Keratinocyte (primary cell): ENCODE results near the gene MLN. TPM values are rescaled to one million over a fixed set of nuclear protein-coding genes. Genes with fewer than 3 reads are reported as not detected.

Source experiments
- DNase-seq: peaks from one replicate; pipeline ENCODE4 v3.0.0-alpha.2; 2011; ENCODE audit warnings: low read depth, missing footprints, low spot score
- FAIRE-seq: peaks from 2 replicates; lab custom pipeline; 2011; peaks lifted over from hg19 to GRCh38; lab: Jason Lieb, UNC
- H2AFZ ChIP-seq: 2 replicates; pipeline ENCODE4 v1.6.0; 2012; ENCODE audit warnings: low read length, control low read depth, inconsistent platforms; ENCODE audit not compliant: control insufficient read depth
- H3K27ac ChIP-seq: 2 replicates; pipeline ENCODE4 v1.5.1; 2011; ENCODE audit warnings: low read length; ENCODE audit not compliant: control insufficient read depth, insufficient read depth
- H3K27me3 ChIP-seq: 3 replicates; pipeline ENCODE4 v1.6.0; 2011; ENCODE audit warnings: low read length; ENCODE audit not compliant: control insufficient read depth, insufficient read depth; ENCODE audit errors: extremely low read depth
- H3K36me3 ChIP-seq, 2 experiments: 2 replicates in 1 of 2; 3 replicates in 1 of 2; pipeline ENCODE4 v1.5.1; 2011; ENCODE audit warnings: low read length in 2 of 2, mild to moderate bottlenecking in 1 of 2; ENCODE audit not compliant: control insufficient read depth in 2 of 2, insufficient read depth in 2 of 2; ENCODE audit errors: extremely low read depth in 1 of 2
- H3K4me1 ChIP-seq: 3 replicates; pipeline ENCODE4 v1.5.1; 2011; ENCODE audit warnings: low read length; ENCODE audit not compliant: control insufficient read depth, insufficient read depth; ENCODE audit errors: extremely low read depth
- H3K4me2 ChIP-seq: 3 replicates; pipeline ENCODE4 v1.6.0; 2011; ENCODE audit warnings: low read depth, low read length; ENCODE audit not compliant: control insufficient read depth, insufficient read depth; ENCODE audit errors: extremely low read depth
- H3K4me3 ChIP-seq, 3 experiments: fragments of 200-600 bp in 1 of 3; sonication (generic) in 1 of 3; 2 replicates in 2 of 3; 3 replicates in 1 of 3; pipeline ENCODE4 v1.5.1; 2011 to 2016; ENCODE audit warnings: low read length in 3 of 3, mild to moderate bottlenecking in 3 of 3, control low read depth in 2 of 3, inconsistent platforms in 1 of 3, low read depth in 1 of 3, mixed read lengths in 1 of 3, mixed run types in 1 of 3, moderate library complexity in 1 of 3; ENCODE audit not compliant: control insufficient read depth in 2 of 3, insufficient read depth in 2 of 3; ENCODE audit errors: extremely low read depth in 1 of 3
- H3K79me2 ChIP-seq: 2 replicates; pipeline ENCODE4 v1.6.0; 2012; ENCODE audit warnings: low read length; ENCODE audit not compliant: control insufficient read depth, insufficient read depth
- H3K9ac ChIP-seq: 3 replicates; pipeline ENCODE4 v1.6.0; 2011; ENCODE audit warnings: low read length; ENCODE audit not compliant: control insufficient read depth, insufficient read depth; ENCODE audit errors: extremely low read depth
- H3K9me1 ChIP-seq: 3 replicates; pipeline ENCODE4 v1.6.0; 2011; ENCODE audit warnings: low read length; ENCODE audit not compliant: control insufficient read depth, insufficient read depth; ENCODE audit errors: extremely low read depth
- H3K9me3 ChIP-seq: 2 replicates; pipeline ENCODE4 v1.5.1; 2012; ENCODE audit warnings: low read depth, low read length; ENCODE audit not compliant: control insufficient read depth
- H4K20me1 ChIP-seq: 3 replicates; pipeline ENCODE4 v1.6.0; 2011; ENCODE audit warnings: low read length; ENCODE audit not compliant: control insufficient read depth, insufficient read depth; ENCODE audit errors: extremely low read depth
- CTCF ChIP-seq, 3 experiments: IDR thresholded peaks in 1 of 3; conservative IDR thresholded peaks in 1 of 3; optimal IDR thresholded peaks in 1 of 3; 2 replicates in 2 of 3; 3 replicates in 1 of 3; pipeline versions ENCODE3 to v1.5.1; 2011; ENCODE audit warnings: low read length in 3 of 3, mild to moderate bottlenecking in 3 of 3, moderate library complexity in 2 of 3, control low read depth in 1 of 3, inconsistent platforms in 1 of 3; ENCODE audit not compliant: insufficient read depth in 2 of 3; ENCODE audit errors: extremely low read depth in 1 of 3
- EZH2 ChIP-seq: IDR thresholded peaks from one replicate; pipeline ENCODE4 v1.6.1; 2012; ENCODE audit warnings: inconsistent platforms, mild to moderate bottlenecking, low read length, moderate library complexity
- dilution Hi-C: fragments of 300-500 bp; cut with MboI; formaldehyde crosslinking; loops from one replicate; pipeline ENCODE4 v1.7.0; 2020; ENCODE audit warnings: low sequenced_read_pairs; ENCODE audit not compliant: extremely low pct_ligation_motif_present
- polyA plus RNA-seq, 5 experiments: library from polyadenylated mRNA; depleted of rRNA in 3 of 5; stranded (reverse) in 3 of 5; stranded (forward) in 1 of 5; unstranded in 1 of 5; fragments of >200 nt; gene quantifications; 1 replicate in 1 of 5; 2 replicates in 3 of 5; 3 replicates in 1 of 5; pipeline versions ENCODE4 v1.2.1 to v1.2.3, GENCODE V29; 2011 to 2012; ENCODE audit warnings: missing spikeins in 2 of 5, low read depth in 1 of 5, low replicate concordance in 1 of 5

MLN gene
- polyA plus RNA-seq, 1 donor (not counting 4 experiments of a cell fraction or from before 2014, with no cell fraction given), result not detected

- H3K27me3 ChIP-seq, result no peaks in the 10 kb centered on the region
- H3K36me3 ChIP-seq, result no peaks in the 10 kb centered on the region
- no peak for FAIRE-seq
- H3K4me1 ChIP-seq, result no peaks in the 10 kb centered on the region
- no peaks in the 10 kb centered on the region for H3K9me3 ChIP-seq
- no peak overlapping the region for H2AFZ ChIP-seq
- H3K4me3 ChIP-seq, result no peak overlapping the region
- TF ChIP-seq EZH2 (no peak), CTCF (optimal IDR thresholded peaks at IDR 0.05 in 1 of 3, IDR thresholded peaks at IDR 0.05 in 1 of 3, conservative IDR thresholded peaks at IDR 0.05 in 1 of 3; ENCODE audit: extremely low read depth in 1 of 3, insufficient read depth in 2 of 3, low read length in 3 of 3) (no peak)
- no peaks in the 10 kb centered on the region for H4K20me1 ChIP-seq
- H3K79me2 ChIP-seq, result no peaks in the 10 kb centered on the region
- H3K4me2 ChIP-seq, result no peak overlapping the region
- H3K27ac ChIP-seq, result no peak overlapping the region
- no peak for DNase-seq
- no peak overlapping the region for H3K9ac ChIP-seq
- dilution Hi-C loops, result no loop called here
- H3K9me1 ChIP-seq, result no peaks in the 10 kb centered on the region
Observed at GRCh38 chr6:33759887-33760629, 43.7 kb downstream of the MLN start.

- Histone ChIP-seq H4K20me1 (no peaks in the 10 kb centered on the region), H3K36me3 (no peaks in the 10 kb centered on the region), H3K9me1 (no peaks in the 10 kb centered on the region), H3K79me2 (no peaks in the 10 kb centered on the region), H3K9me3 (no peaks in the 10 kb centered on the region), H2AFZ (no peak overlapping the region), H3K4me1 (no peaks in the 10 kb centered on the region), H3K4me2 (no peak overlapping the region), H3K27ac (no peak overlapping the region), H3K9ac (no peak overlapping the region), H3K27me3 (no peaks in the 10 kb centered on the region), H3K4me3 (no peak overlapping the region)
- dilution Hi-C loops, result no loop called here
- DNase-seq (no peak), FAIRE-seq (no peak)
- TF ChIP-seq EZH2, result no peak
- TF ChIP-seq CTCF (optimal IDR thresholded peaks at IDR 0.05 in 1 of 3, IDR thresholded peaks at IDR 0.05 in 1 of 3, conservative IDR thresholded peaks at IDR 0.05 in 1 of 3; ENCODE audit: extremely low read depth in 1 of 3, insufficient read depth in 2 of 3, low read length in 3 of 3), result no peak
Observed at GRCh38 chr6:33758815-33759216, 45.0 kb downstream of the MLN start.
